Measurements from ENCODE around the gene BCAS3.

DNA sequence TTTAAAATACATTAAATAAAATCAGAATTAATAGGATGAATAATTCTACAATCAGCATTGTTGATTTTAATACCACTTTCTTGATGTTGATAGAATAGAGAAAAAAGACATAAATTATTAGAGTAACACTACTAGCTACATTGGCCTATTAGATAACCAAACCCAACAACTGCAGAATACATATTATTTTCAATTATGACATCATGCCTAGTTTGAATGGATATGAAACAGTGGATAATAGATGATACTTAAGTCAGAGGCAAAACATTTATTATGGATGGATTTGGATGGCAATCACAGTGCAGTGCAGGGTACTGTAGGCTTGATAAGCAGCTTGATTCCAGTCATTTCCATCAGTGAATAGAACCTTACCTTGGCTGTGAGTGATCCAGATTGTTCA lies 293.1 kb downstream of the BCAS3 start:
- no peak for TF ChIP-seq EZH2 (IDR thresholded peaks at IDR 0.05; ENCODE audit: borderline replicate concordance, low read depth, low read length, poor library complexity, severe bottlenecking)
- no peak for TF ChIP-seq CTCF (conservative IDR thresholded peaks at IDR 0.05; ENCODE audit: low read depth, low read length)

Measured in A673 (cell line).